Fibroblast of the aortic adventitia (primary cell): Measurements from ENCODE around the gene PARP8. TPM values are rescaled to one million over a fixed set of nuclear protein-coding genes. Genes with fewer than 3 reads are reported as not detected.

Source experiments
- DNase-seq: peaks from one replicate; pipeline ENCODE4 v3.0.0-alpha.2; 2010; ENCODE audit warnings: low read depth
- H3K4me3 ChIP-seq: 2 replicates; pipeline ENCODE4 v1.5.1; 2011; ENCODE audit warnings: low read depth, mild to moderate bottlenecking, control low read depth, low read length, moderate library complexity
- CTCF ChIP-seq: IDR thresholded peaks from 2 replicates; pipeline ENCODE4 v1.5.1; 2011; ENCODE audit warnings: mild to moderate bottlenecking, low read length, control low read depth, inconsistent platforms; ENCODE audit not compliant: insufficient read depth
- total RNA-seq: library from RNA; depleted of rRNA; stranded (reverse); fragments of >200 nt; gene quantifications from 2 replicates; pipeline ENCODE4 v1.2.3, GENCODE V29; 2012; ENCODE audit warnings: low replicate concordance

PARP8 gene
- total RNA-seq, 1 donor: 20.1 TPM

DNA sequence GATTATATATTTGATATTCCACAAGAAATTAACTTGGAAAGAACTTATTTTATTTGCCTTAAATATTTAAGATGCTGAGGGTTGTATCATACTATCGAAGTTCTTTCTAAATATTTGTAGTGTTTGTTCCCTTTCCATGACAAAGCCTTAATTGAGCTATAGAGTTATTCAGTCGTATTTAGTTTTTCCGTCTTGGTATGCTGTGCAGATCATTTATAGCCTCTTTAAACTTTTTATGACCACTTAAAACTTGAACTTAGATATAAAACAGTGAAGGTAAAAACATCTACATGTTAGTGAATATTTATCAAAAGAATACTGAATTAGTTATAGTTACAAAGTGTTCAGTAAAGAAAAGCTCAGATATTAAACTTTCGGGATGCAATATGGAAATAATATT, 74.4 kb downstream of the PARP8 start:
- no peak for TF ChIP-seq CTCF
- no peak overlapping the region for H3K4me3 ChIP-seq
- DNase-seq: no peak

- H3K4me3 ChIP-seq: peak overlapping the region; percentile 55
- no peak for TF ChIP-seq CTCF
- peak; percentile 74 for DNase-seq
Observed at GRCh38 chr5:50744776-50745175, 78.3 kb downstream of the PARP8 start.

GRCh38 chr5:50745221-50745910, 78.9 kb downstream of the PARP8 start:
- DNase-seq: no peak
- TF ChIP-seq CTCF: no peak
- H3K4me3 ChIP-seq: peak overlapping the region; percentile 55

- TF ChIP-seq CTCF: no peak
- no peak for DNase-seq
- H3K4me3 ChIP-seq: no peak overlapping the region
Observed at GRCh38 chr5:50749181-50749580, 82.7 kb downstream of the PARP8 start.

DNA sequence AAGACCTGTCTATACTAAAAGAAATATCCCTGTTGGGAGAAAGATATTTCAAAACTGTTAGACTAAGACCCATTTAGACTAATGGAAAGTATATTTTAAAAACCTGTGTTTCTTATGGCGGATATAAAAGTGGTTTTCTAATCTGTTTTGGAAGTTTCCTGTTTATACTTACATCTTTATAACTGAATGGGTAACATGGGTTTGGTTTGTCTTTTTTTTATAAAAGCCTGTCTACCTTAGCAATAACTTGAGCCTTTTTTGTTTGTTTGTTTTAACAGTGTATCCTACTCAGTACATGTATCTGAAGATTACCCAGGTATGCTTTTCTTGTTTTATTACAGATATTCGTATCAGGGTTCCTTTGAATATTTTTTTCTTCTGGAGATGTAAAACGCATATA, 83.4 kb downstream of the PARP8 start:
- DNase-seq: no peak
- H3K4me3 ChIP-seq: no peak overlapping the region
- no peak for TF ChIP-seq CTCF

- TF ChIP-seq CTCF: peak; percentile 86
- DNase-seq: peak; percentile 72
Observed at GRCh38 chr5:50751064-50751657, 84.7 kb downstream of the PARP8 start.

More at GRCh38 chr5:50751064-50751657, 84.7 kb downstream of the PARP8 start:
- no peak overlapping the region for H3K4me3 ChIP-seq
